ENCODE results near the gene PARD3.

The PARD3 gene

GRCh38 chr10:34491678-34492077, 323.4 kb downstream of the PARD3 start:
- DNase-seq: no peak

DNA sequence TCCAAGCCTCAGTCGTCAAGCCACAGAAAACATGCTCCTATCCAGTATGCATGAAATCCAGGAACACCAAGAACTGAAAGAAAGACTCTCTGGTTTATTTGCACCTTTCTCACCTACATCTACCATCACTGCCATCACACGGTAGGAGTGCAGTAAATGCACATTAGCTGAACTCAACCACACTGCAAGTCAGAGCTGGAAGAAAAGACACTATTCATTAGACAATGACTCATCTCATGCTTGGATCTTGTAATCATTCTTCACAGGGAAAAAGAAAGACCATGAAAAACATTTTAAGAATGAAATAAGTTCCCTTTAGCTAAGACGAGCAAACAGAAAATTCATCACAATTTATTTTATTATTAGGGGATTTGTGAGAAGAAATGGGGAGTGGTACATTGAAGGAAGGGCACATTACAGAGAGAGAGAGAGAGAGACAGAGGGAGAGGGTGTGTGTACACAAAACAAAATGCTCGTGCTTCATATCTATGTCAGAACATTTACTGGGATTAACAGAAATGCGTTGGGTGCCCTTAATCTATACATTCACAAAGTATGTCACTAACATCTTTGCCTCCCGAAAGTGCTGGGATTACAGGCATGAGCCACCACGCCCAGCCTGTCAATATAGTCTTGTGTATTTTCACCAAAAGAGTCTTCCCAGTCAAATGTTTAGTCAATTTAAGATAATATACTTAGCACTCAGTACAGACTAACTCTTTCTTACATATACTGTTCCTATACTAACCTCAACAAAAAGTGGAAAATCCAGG, 324.9 kb downstream of the PARD3 start:
- no peak for DNase-seq

DNA sequence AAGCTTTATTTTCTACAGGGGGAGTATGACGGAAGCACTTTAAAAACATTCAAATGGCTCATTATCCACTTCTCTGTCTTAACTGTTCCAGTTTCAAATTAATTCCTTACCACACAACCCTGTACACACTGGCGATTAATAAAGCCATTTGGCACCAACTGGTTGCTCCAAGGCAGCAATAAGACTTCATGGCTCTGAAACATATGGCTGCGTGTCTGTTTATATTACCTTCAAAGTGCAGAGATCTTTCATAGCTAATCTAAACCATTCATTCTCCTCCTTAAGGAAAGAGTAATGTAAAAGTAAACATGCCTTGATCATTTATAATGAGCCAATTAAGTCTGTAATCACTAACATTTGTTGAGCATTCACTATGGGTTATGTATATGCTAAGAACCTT, 325.7 kb downstream of the PARD3 start:
- no peak for DNase-seq

DNA sequence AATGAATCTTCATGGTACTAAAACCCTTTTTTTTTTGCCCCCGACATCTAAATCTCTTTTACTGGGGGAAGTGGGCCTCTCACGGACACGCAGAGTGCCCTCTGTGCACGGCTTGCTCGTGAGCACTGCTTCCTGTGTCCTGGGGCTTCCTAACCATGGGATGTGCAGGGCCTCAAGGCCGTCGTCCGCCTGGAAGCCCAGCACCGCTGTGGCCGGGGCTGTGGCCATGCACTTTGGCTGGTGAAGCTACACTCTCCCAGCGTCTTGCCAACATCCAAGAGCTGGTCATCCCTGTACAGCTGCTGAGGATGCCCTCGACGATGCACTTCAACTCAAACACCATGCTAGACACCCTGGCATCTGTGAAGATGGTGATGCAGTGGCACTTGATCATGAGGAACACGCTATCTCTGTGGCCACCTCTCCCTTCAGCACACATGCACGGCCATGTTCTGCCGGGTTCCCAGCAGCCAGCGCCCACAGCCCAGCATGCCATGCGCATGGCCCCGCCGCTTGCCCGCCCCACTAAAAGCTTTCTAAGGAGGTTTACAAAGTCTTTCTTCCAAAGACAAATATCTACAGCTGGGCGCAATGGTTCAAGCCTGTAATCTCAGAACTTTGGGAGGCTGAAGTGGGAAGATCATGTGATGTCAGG, 326.5 kb downstream of the PARD3 start:
- no peak for DNase-seq

DNA sequence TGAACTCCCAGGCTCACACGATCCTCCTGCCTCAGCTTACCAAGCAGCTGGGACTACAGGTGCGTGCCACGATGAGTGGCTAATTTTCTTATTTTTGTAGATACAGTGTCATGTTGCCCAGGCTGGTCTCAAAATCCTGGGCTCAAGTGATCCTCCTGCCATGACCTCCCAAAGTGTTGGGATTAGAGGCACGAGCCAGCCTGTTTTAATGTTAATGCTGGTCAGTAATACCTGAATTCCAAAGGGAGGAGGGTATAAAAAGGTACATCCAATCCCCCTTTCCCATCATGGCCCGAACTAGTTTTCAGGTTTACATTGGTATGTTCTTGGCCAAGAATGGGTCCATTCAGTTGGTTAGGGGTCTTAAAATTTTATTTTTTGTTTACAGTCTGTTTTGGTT, 329.1 kb downstream of the PARD3 start:
- DNase-seq: no peak

- no peak for DNase-seq
Measured at GRCh38 chr10:34484164-34484563, 330.9 kb downstream of the PARD3 start.

DNA sequence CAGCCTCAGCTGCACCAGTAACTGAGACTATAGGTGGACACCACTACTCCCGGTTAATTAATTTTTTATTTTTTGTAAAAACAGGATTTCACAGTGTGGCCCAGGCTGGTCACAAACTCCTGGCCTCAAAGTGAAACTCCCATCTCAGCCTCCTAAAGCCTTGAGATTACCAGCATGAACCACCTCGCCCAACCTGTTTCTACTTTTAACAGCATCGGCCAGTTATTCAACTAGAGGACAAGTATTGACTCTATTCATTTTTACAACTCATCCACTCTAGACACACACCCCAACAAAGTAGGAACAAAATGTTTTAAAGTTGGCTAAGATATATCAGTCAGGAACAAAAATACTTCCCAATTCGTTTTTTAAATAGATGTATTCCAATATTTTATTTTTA, 334.8 kb downstream of the PARD3 start:
- DNase-seq: no peak

- no peak for DNase-seq
Measured at GRCh38 chr10:34479520-34480179, 335.4 kb downstream of the PARD3 start.

GRCh38 chr10:34477249-34477648, 337.8 kb downstream of the PARD3 start:
- DNase-seq: no peak

- no peak for DNase-seq
Measured at GRCh38 chr10:34476608-34477007, 338.5 kb downstream of the PARD3 start.

DNA sequence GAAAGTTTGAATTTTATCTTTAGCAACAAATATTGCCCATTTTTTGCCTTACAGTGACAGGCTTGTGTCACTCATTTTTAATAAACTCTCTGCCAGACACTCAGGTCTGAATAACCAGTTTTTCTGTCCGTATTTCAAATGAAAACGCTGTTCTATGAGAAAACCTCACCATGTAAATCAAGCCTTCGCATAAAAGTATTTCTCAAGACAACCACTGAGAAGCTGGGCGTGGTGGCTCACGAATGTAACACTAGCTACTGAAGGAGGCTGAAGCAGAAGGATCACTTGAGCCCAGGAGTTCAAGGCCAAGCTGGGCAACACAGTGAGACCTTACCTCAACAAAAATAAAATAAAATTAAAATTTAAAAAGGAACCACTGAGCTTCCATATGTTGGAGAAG, 339.3 kb downstream of the PARD3 start:
- no peak for DNase-seq

DNA sequence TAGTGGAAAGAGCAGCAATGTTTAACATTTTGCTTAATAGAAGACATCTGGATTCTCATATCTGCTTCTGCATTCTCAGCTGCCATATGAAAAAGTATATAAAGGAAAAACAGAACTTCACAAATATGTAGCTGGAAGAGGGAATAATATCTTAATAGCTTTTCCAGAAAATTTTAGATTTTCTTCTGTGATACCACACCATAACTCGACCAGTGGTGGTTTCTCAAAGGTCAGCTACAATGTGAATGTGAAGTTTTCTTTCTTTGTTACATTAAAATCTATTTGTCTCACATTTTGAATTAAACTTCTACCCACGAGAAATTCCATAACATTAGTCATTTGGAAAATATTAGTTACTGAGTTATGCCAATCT, 339.8 kb downstream of the PARD3 start:
- no peak for DNase-seq

DNA sequence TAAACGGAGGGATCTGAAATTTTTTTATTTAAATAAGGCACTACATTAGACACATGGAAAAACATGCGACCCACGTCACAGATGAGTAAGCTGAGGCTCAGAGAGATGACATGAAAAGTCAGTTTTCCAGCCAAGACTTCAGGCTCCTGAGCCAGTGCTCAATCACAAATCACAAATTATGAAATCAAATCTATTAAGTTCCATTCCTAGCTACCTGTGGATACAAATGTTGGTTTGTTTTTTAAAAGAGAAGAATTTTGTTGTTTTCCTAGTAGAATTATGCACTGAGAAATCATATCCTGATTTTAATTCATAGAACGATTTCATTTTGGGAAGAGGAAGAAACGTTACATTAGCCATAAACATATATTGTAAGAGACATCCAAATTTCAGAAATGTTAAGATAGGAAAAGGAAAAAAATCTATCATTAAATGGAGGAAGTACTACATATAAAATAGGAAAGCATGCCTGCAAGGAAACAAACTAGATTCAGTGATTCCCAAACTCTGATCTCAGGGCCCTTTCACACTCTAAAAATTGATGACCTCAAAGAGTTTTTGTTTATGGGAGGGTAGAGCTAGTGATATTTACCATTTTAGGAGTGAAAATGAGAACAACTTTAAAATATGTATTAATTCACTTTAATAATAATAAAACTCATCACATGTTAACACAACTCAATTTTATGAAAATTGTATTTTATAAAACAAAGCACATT, 340.4 kb downstream of the PARD3 start:
- DNase-seq: no peak

DNA sequence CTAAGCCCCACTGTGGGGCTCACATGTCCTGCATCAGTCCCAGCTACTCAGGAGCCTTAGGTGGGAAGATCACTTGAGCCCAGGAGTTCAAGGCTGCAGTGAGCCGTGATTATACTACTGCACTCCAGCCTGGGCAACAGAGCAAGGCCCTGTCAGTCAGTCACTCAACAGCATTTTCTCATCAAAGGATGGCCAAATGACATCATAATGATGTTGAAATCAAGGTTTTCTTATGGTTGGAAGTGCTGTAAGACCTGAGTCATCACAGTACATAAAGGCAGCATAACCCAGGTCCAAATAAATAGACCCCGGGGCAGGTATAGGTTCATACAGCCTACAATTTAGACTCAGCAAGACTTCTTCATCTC, 341.1 kb downstream of the PARD3 start:
- no peak for DNase-seq

DNA sequence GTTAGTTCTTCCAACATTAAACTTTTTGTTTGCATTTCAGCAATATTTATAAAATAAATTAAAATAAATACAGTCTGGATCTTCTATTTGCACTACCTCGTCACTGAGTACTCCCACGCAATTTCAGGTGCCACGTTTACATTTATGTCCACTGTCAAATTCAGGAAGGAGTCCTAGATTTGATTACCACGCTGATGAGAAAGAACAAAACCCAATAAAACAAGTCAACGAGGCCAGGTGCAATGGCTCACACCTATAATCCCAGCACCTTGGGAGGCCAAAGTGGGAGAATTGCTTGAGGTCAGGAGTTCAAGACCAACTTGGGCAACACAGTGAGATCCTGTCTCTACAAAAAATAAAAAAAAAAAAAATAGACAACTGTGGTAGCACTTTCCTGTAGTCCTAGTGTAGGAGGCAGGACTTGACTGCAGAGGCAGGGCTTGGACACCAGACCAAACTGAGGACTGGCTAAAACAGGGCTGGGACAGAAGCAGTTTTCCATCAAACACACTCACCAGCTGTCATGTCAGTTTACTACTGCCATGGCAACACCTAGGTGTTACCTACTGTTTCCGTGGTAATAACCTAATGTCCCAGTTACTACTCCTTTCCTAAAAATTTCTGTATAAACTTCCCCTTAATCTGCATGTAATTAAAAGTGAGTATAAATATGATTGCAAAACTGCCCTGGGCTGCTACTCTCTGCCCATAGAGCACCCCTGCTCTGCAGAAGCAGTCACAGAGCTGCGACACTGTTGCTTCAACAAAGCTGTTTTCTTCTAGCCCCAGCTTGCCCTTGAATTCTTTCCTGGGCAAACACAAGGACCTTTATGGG, 341.7 kb downstream of the PARD3 start:
- DNase-seq: no peak

DNA sequence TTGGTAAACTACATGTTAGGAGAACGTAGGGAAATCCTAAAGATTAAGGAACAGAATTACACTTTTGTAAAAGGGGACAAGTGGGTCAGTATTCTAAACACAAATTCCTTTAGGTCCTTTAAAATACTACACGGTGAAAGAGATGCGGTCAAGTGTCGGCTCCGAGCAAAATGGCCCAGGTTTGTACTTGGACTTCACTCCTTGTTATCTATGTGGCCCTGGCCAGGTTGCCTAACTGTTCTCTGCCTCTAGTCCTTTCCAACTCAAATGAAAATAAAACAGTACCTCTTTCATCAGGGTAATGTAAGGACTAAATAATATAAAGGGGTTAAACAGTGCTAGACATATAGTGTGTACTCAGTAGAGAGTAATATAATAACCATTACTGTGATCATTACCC, 344.8 kb downstream of the PARD3 start:
- DNase-seq: no peak

- no peak for DNase-seq
Measured at GRCh38 chr10:34469446-34469845, 345.6 kb downstream of the PARD3 start.

GRCh38 chr10:34467902-34468301, 347.2 kb downstream of the PARD3 start:
- no peak for DNase-seq

DNA sequence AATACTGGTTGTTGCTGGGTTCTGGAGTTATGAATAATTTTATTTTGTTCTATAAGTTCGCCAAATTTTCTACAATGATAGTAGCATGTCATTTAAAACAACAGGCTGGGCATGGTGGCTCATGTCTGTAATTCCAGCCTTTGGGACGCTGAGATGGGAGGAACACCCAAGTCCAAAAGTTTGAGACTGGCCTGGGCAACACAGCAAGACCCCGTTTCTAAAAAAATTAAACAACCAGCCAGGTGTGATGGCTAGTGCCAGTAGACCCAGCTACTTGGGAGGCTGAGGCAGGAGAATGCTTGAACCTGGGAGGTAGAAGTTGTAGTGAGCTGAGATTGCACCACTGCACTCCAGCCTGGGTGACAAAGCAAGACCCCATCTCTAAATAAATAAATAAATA, 347.7 kb downstream of the PARD3 start:
- no peak for DNase-seq

GRCh38 chr10:34465678-34466077, 349.4 kb downstream of the PARD3 start:
- no peak for DNase-seq

GRCh38 chr10:34464591-34464990, 350.5 kb downstream of the PARD3 start:
- no peak for DNase-seq

DNA sequence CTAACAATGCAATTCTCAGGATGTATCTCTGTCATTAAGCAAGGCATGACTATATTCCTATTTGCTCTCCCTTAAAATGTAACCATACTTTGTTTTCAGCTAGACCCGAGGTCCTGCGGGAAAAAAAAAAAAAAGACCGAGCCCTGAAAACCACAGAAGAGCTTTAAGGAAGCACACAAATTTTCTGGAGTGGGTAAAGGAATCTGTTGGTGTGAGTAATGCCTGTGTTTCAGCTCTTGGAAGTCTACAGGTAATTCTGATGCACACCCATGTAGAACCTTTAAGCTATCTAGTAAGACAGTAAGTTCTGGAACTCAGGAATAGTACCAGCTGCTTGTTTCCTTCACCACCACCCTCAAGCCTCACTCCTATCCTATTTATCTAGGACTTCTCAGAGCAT, 351.1 kb downstream of the PARD3 start:
- DNase-seq: no peak

All from right kidney (tissue), 1 donor.